Keratinocyte (primary cell): ENCODE measurements around the gene FES. TPM values are rescaled to one million over a fixed set of nuclear protein-coding genes. Genes with fewer than 3 reads are reported as not detected.

ENCODE experiments used
- DNase-seq: peaks from one replicate; pipeline ENCODE4 v3.0.0-alpha.2; 2011; ENCODE audit warnings: low read depth, missing footprints, low spot score
- FAIRE-seq: peaks from 2 replicates; lab custom pipeline; 2011; peaks lifted over from hg19 to GRCh38; lab: Jason Lieb, UNC
- H2AFZ ChIP-seq: 2 replicates; pipeline ENCODE4 v1.6.0; 2012; ENCODE audit warnings: low read length, control low read depth, inconsistent platforms; ENCODE audit not compliant: control insufficient read depth
- H3K27ac ChIP-seq: 2 replicates; pipeline ENCODE4 v1.5.1; 2011; ENCODE audit warnings: low read length; ENCODE audit not compliant: control insufficient read depth, insufficient read depth
- H3K27me3 ChIP-seq: 3 replicates; pipeline ENCODE4 v1.6.0; 2011; ENCODE audit warnings: low read length; ENCODE audit not compliant: control insufficient read depth, insufficient read depth; ENCODE audit errors: extremely low read depth
- H3K36me3 ChIP-seq, 2 experiments: 2 replicates in 1 of 2; 3 replicates in 1 of 2; pipeline ENCODE4 v1.5.1; 2011; ENCODE audit warnings: low read length in 2 of 2, mild to moderate bottlenecking in 1 of 2; ENCODE audit not compliant: control insufficient read depth in 2 of 2, insufficient read depth in 2 of 2; ENCODE audit errors: extremely low read depth in 1 of 2
- H3K4me1 ChIP-seq: 3 replicates; pipeline ENCODE4 v1.5.1; 2011; ENCODE audit warnings: low read length; ENCODE audit not compliant: control insufficient read depth, insufficient read depth; ENCODE audit errors: extremely low read depth
- H3K4me2 ChIP-seq: 3 replicates; pipeline ENCODE4 v1.6.0; 2011; ENCODE audit warnings: low read depth, low read length; ENCODE audit not compliant: control insufficient read depth, insufficient read depth; ENCODE audit errors: extremely low read depth
- H3K4me3 ChIP-seq, 3 experiments: fragments of 200-600 bp in 1 of 3; sonication (generic) in 1 of 3; 2 replicates in 2 of 3; 3 replicates in 1 of 3; pipeline ENCODE4 v1.5.1; 2011 to 2016; ENCODE audit warnings: low read length in 3 of 3, mild to moderate bottlenecking in 3 of 3, control low read depth in 2 of 3, inconsistent platforms in 1 of 3, low read depth in 1 of 3, mixed read lengths in 1 of 3, mixed run types in 1 of 3, moderate library complexity in 1 of 3; ENCODE audit not compliant: control insufficient read depth in 2 of 3, insufficient read depth in 2 of 3; ENCODE audit errors: extremely low read depth in 1 of 3
- H3K79me2 ChIP-seq: 2 replicates; pipeline ENCODE4 v1.6.0; 2012; ENCODE audit warnings: low read length; ENCODE audit not compliant: control insufficient read depth, insufficient read depth
- H3K9ac ChIP-seq: 3 replicates; pipeline ENCODE4 v1.6.0; 2011; ENCODE audit warnings: low read length; ENCODE audit not compliant: control insufficient read depth, insufficient read depth; ENCODE audit errors: extremely low read depth
- H3K9me1 ChIP-seq: 3 replicates; pipeline ENCODE4 v1.6.0; 2011; ENCODE audit warnings: low read length; ENCODE audit not compliant: control insufficient read depth, insufficient read depth; ENCODE audit errors: extremely low read depth
- H3K9me3 ChIP-seq: 2 replicates; pipeline ENCODE4 v1.5.1; 2012; ENCODE audit warnings: low read depth, low read length; ENCODE audit not compliant: control insufficient read depth
- H4K20me1 ChIP-seq: 3 replicates; pipeline ENCODE4 v1.6.0; 2011; ENCODE audit warnings: low read length; ENCODE audit not compliant: control insufficient read depth, insufficient read depth; ENCODE audit errors: extremely low read depth
- CTCF ChIP-seq, 3 experiments: IDR thresholded peaks in 1 of 3; conservative IDR thresholded peaks in 1 of 3; optimal IDR thresholded peaks in 1 of 3; 2 replicates in 2 of 3; 3 replicates in 1 of 3; pipeline versions ENCODE3 to v1.5.1; 2011; ENCODE audit warnings: low read length in 3 of 3, mild to moderate bottlenecking in 3 of 3, moderate library complexity in 2 of 3, control low read depth in 1 of 3, inconsistent platforms in 1 of 3; ENCODE audit not compliant: insufficient read depth in 2 of 3; ENCODE audit errors: extremely low read depth in 1 of 3
- EZH2 ChIP-seq: IDR thresholded peaks from one replicate; pipeline ENCODE4 v1.6.1; 2012; ENCODE audit warnings: inconsistent platforms, mild to moderate bottlenecking, low read length, moderate library complexity
- dilution Hi-C: fragments of 300-500 bp; cut with MboI; formaldehyde crosslinking; loops from one replicate; pipeline ENCODE4 v1.7.0; 2020; ENCODE audit warnings: low sequenced_read_pairs; ENCODE audit not compliant: extremely low pct_ligation_motif_present
- polyA plus RNA-seq, 5 experiments: library from polyadenylated mRNA; depleted of rRNA in 3 of 5; stranded (reverse) in 3 of 5; stranded (forward) in 1 of 5; unstranded in 1 of 5; fragments of >200 nt; gene quantifications; 1 replicate in 1 of 5; 2 replicates in 3 of 5; 3 replicates in 1 of 5; pipeline versions ENCODE4 v1.2.1 to v1.2.3, GENCODE V29; 2011 to 2012; ENCODE audit warnings: missing spikeins in 2 of 5, low read depth in 1 of 5, low replicate concordance in 1 of 5

FES gene
- polyA plus RNA-seq, 1 donor (not counting 4 experiments of a cell fraction or from before 2014, with no cell fraction given): 0.34 TPM

DNA sequence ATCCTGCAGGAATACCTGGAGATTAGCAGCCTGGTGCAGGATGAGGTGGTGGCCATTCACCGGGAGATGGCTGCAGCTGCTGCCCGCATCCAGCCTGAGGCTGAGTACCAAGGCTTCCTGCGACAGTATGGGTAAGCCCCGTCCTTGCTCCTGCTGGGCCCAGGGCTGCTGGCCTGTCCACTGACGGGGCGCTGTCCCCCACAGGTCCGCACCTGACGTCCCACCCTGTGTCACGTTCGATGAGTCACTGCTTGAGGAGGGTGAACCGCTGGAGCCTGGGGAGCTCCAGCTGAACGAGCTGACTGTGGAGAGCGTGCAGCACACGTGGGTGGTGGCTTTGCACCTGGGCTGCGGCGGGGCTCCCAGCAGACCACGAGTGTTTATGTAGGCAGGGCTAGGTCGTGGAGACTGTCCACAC is 5.0 kb downstream of the FES start:
- FAIRE-seq (no peak), DNase-seq (no peak)
- Histone ChIP-seq H3K9me3 (no peaks in the 10 kb centered on the region), H3K4me1 (no peaks in the 10 kb centered on the region), H3K9me1 (no peaks in the 10 kb centered on the region), H3K79me2 (no peaks in the 10 kb centered on the region), H3K27me3 (no peaks in the 10 kb centered on the region), H4K20me1 (no peaks in the 10 kb centered on the region), H3K36me3 (no peaks in the 10 kb centered on the region), H2AFZ (no peak overlapping the region), H3K4me2 (no peak overlapping the region), H3K4me3 (no peak overlapping the region), H3K9ac (no peak overlapping the region), H3K27ac (no peak overlapping the region)
- TF ChIP-seq CTCF (optimal IDR thresholded peaks at IDR 0.05 in 1 of 3, IDR thresholded peaks at IDR 0.05 in 1 of 3, conservative IDR thresholded peaks at IDR 0.05 in 1 of 3; ENCODE audit: extremely low read depth in 1 of 3, insufficient read depth in 2 of 3, low read length in 3 of 3) (no peak), EZH2 (no peak)
- dilution Hi-C loops: no loop called here

DNA sequence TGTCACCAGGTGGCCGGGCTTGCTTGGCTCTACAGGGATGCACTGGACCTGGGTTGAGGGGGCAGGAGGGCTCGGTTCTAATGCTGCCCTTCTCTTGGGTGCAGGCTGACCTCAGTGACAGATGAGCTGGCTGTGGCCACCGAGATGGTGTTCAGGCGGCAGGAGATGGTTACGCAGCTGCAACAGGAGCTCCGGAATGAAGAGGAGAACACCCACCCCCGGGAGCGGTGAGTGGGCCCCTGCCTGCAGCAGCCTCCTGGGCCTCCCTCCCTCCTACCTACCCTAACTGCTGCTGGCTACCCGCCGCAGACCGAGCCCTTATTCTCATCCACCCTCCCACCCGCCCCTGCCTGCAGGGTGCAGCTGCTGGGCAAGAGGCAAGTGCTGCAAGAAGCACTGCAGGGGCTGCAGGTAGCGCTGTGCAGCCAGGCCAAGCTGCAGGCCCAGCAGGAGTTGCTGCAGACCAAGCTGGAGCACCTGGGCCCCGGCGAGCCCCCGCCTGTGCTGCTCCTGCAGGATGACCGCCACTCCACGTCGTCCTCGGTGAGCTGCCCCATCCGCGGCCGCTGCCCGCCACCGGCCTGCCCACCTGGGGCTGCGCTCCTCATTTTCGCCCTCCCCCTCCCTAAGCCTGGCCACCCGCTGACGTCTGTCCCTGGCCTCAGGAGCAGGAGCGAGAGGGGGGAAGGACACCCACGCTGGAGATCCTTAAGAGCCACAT is 5.6 kb downstream of the FES start:
- Histone ChIP-seq H3K4me3 (no peak overlapping the region), H3K4me1 (no peaks in the 10 kb centered on the region), H3K9me3 (no peaks in the 10 kb centered on the region), H3K79me2 (no peaks in the 10 kb centered on the region), H3K9me1 (no peaks in the 10 kb centered on the region), H2AFZ (no peak overlapping the region), H4K20me1 (no peaks in the 10 kb centered on the region), H3K36me3 (no peaks in the 10 kb centered on the region), H3K9ac (no peak overlapping the region), H3K4me2 (no peak overlapping the region), H3K27ac (no peak overlapping the region), H3K27me3 (no peaks in the 10 kb centered on the region)
- DNase-seq (no peak), FAIRE-seq (no peak)
- dilution Hi-C loops: no loop called here
- TF ChIP-seq CTCF (optimal IDR thresholded peaks at IDR 0.05 in 1 of 3, IDR thresholded peaks at IDR 0.05 in 1 of 3, conservative IDR thresholded peaks at IDR 0.05 in 1 of 3; ENCODE audit: extremely low read depth in 1 of 3, insufficient read depth in 2 of 3, low read length in 3 of 3) (no peak), EZH2 (no peak)
